NCI-H1105 (cell line): Measurements from ENCODE around the gene AP3B1.

Experiments used
- DNase-seq: peaks from one replicate; lab custom pipeline; 2025; lab: John Stamatoyannopoulos, UW

The AP3B1 gene, protein sequence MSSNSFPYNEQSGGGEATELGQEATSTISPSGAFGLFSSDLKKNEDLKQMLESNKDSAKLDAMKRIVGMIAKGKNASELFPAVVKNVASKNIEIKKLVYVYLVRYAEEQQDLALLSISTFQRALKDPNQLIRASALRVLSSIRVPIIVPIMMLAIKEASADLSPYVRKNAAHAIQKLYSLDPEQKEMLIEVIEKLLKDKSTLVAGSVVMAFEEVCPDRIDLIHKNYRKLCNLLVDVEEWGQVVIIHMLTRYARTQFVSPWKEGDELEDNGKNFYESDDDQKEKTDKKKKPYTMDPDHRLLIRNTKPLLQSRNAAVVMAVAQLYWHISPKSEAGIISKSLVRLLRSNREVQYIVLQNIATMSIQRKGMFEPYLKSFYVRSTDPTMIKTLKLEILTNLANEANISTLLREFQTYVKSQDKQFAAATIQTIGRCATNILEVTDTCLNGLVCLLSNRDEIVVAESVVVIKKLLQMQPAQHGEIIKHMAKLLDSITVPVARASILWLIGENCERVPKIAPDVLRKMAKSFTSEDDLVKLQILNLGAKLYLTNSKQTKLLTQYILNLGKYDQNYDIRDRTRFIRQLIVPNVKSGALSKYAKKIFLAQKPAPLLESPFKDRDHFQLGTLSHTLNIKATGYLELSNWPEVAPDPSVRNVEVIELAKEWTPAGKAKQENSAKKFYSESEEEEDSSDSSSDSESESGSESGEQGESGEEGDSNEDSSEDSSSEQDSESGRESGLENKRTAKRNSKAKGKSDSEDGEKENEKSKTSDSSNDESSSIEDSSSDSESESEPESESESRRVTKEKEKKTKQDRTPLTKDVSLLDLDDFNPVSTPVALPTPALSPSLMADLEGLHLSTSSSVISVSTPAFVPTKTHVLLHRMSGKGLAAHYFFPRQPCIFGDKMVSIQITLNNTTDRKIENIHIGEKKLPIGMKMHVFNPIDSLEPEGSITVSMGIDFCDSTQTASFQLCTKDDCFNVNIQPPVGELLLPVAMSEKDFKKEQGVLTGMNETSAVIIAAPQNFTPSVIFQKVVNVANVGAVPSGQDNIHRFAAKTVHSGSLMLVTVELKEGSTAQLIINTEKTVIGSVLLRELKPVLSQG

DNA sequence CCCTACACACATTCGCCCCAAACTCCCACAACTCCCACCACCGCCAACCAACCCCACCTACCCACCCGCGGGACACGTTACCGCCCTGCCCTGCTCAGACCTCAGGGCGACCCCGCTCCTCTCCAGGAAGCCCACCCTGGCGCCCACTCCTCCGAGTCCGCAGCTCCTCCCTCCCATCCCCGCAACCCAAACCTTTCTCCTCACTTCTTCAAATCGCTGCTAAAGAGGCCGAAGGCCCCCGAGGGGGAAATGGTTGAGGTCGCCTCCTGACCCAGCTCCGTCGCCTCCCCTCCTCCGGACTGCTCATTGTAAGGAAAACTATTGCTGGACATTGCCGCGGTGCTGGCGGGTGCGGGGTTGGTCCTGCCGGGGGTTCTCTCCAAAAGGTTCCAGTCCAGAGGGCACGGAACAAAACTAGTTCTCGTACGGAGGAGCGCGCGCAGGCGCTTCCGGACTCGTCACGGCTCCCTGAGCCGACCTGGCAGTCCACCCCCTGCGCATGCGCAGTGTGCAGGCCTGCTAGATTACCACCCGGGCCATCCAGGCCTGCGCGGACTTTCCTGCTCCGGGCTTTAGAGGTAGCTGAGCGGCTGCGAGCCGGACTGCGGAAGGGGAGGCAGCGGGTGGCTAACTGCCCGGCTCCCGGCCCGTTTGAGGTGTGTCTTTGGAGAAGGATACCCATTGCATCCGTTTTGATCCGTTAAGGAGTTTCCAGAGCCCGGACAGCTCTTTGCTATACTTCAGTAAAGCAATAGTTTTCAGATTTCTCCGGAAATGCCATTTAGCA is at the start of gene AP3B1:
Gene AP3B1, minus strand, starts transcription at position 451 of the 787 bp plus-strand sequence. Its CDS starts 119 bp downstream, at position 332.
- DNase-seq: peak; percentile 92

DNA sequence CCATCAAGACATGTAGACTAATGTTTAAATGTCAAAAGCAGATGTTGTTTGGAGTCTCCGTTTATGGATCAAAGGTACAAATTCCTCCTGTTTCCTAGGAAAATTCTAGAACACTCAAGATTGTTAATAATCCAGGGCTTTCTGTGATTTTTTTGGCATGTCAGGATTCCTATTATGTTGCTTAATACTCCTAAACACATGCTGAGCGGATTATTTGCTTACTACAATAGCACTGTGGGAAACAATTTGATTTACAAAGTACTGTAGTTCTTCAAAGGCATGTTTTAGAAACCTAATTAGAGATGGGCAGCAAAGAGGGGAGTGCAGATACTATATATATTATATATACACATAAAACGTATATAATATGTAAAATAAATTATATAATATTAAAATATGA is 46.9 kb upstream of the AP3B1 start:
- DNase-seq: no peak

DNA sequence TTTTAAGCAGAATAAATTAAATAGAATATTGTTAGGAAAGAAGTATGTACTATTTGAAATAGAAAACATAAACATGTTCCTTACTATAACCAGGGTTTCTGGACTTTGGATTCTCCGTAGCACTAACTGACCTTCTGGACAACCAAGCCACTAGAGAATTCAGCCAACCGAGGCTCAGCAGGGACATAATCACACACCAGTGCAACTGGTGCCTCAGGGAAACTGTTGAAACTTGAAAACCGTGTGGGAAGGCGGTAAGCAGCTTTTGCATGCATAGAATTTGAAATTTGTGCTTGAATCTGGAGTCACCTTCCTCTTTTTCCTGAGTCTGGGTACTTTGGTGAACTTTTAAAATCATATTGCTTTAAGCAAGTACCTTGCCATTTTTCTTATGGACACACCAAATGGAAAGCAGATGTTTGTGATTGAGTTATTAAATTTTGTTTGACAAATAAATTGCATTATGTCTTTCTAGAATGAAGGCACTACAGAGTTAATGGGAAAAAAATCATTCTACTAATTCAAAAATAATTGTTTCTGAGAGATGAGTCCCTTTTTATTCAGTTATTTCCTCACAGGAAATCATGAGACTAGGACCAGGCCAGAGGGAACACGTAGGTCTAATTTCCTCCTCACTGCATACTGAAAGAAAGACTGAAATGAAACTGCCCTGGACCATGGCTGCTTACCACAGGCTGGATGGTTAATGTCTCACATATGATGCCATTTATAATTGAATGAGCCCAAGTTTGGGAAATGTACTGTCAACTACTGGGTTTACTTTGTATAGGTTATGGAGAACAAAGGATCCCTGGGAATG is 45.3 kb upstream of the AP3B1 start:
- DNase-seq: no peak

DNA sequence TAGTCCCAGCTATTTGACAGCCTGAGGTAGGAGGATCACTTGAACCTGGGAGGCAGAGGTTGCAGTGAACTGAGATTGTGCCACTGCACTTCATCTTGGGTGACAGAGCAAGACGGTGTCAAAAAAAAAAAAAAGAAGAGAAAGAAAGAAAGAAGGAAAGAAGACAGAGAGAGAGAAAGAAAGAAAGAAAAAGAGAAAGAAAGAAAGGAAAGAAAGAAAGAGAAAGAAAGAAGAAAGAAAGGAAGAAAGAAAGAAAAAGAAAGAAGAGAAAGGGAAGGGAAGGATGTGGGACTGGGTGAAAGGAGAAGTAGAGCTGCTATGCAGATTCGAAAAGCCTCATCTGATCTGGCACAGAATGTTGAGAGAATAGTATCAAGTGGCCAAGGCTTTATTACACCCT is 42.2 kb upstream of the AP3B1 start:
- no peak for DNase-seq

DNA sequence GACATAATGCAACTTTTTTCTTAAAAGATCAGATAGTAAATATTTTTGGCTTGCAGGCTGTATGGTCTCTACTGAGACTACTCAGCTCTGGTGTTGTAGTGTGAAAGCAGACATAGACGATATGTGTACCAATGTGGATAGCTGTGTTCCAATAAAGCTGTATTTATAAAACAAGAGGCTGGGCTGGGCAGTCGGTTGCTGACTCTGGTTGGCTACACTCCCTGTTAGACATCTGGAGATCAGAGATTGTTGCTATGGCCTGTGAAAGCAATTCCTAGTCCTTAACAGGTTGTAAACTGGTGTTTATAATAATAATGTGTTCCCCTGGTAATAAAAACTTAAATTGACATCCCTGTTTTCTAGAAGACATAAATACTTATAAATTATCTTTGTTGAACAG is 41.5 kb upstream of the AP3B1 start:
- no peak for DNase-seq

DNA sequence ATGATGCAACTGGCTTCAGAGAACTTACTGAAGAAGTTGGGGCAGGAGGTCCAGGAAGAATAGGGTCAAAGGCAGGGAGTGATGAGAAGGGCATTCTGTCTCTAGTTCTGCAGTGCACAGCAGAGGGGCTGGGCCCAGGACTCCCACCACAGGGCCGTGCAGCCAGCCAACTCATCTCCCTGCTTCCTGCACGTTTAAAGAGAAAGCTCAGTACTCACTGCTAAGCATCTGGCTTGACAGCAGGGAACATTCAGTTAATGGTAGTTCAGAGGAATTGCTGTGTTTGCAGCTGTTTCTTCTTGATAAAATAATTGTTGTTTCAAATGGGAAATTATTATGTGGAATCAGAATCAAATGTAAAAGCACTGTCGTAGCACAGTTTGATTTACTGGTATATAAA is 40.3 kb upstream of the AP3B1 start:
- no peak for DNase-seq

DNA sequence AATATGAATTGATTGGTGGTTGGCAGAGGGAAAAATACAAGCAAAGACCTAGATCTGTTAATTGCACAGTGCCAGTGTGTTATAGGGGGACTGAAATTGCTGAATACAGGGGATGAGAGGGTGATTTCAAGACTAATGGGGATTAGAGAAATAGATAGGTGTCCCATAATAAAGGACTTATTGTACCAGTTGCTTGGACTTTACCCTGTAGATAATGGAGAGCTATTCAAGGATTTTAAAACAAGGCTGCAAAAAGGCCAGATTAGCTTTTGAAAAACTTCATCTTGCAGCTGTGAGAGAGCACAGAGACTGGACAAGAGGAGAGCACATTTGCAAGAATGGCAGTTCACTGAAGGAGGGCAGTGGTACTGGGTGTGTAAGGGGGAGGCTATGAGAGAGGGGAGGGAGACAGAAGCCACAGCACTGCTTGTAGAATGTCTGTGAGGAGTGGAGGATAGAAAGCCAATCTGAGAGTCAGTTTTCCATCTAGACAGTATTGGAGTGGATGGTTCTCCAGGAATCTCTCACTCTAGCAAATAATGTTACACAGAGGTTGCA is 37.1 kb upstream of the AP3B1 start:
- DNase-seq: no peak

DNA sequence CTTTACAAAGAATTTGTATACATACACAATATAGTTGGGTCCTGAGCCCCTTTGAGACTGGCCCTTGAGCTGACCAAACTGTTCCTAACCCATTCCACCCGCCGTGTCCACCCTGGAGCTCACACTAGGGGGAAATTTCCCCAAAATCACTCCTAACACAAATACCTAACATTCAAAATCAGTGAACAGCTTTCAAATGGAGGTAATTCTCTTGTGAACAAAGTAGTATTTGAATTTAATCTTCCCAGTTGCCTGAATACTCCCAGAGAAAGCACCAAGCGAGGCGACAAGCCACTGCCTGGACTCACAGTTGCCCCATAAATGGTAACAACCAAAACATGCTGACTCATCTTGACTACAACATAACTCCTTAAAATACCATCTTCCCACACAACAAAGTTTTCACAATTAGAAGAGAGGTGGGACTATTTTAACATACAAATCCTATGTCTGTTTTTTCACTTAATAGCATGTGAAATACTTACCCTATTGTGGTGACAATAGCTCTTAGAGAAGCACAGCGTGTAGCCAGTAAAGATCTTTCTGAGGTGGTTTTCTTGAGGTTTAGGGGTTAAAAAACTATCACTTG is 34.2 kb upstream of the AP3B1 start:
- DNase-seq: no peak

DNA sequence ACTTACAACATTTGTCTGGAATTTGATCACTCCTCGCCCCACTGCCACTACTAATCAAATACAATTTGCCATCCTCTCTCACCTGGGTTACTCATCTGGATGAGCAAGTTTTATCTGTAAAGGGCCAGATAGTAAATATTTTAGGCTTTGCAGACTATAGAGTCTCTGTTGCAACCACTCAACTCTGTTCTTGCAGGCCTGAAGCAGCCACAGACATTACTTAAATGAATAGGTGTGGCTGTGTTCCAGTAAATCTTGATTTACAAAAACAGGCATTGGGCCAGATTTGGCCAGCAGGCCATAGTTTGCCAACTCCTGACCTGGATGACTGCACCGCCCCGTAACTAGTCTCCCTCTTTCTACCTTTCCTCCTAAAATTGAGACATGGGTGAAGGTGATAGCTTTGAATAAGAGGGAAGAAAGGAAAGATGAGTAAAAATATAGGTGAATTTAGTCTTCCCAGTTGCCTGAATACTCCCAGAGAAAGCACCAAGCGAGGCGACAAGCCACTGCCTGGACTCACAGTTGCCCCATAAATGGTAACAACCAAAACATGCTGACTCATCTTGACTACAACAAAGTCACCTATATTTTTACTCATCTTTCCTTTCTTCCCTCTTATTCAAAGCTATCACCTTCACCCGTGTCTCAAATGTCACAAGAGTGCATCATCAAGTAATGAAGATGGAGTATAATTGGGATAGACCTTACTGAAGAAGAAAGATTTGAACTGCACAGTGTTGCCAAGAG is 33.4 kb upstream of the AP3B1 start:
- DNase-seq: no peak

DNA sequence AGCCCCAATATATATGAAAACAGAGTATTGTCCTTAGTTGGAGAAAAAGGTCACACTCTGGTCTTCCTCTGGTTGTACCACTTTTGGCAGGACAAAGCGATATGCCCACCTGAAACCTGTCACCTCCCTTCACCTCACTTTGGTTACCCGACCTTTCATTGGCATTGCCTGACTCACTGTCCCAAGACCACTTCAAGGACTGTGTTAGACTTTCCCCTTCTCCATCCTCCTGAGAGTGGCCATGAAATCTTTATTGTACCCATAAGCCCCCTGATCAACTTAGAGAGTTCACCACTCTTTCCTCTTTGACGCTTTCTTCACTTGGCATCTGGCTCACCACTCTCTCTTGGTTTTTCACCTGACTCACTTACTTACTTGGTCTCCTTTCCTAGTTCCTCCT is 32.4 kb upstream of the AP3B1 start:
- no peak for DNase-seq

DNA sequence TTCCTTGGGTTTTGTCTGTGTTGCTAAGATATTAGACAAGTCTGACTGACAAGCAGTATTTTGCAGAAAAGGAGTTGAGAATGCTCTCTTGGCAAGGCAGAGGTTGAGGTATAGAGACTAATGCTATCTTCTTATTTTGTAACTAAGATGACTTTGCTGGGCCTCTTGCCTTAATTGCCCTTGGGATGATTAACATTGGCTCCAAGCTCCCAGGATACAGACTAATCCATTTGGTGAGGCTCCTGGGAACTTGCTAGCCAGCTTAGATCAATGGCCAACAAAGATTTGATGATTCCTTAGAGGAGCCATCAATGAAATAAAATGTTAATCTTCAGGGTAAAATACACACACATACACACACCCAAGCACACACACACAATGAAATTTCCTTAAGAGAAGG is 28.7 kb upstream of the AP3B1 start:
- no peak for DNase-seq

DNA sequence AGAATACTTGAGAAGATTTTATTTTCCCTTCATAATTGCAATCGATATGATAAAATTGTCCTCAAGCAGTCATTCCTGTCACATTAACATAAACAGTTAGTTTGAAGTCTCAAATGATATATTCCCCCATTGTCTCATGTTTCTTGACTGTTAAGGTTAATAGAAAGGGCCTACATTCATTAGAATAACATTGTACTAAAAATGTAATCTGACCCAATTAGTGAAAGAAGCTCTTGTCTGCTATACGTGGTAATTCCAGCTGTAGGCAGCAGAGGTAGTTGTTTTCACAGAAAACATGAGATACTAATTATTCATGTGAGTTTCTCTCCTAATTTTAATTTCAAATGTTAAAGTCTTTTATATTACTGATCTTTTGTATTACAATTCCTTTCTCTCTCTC is 25.9 kb upstream of the AP3B1 start:
- no peak for DNase-seq

DNA sequence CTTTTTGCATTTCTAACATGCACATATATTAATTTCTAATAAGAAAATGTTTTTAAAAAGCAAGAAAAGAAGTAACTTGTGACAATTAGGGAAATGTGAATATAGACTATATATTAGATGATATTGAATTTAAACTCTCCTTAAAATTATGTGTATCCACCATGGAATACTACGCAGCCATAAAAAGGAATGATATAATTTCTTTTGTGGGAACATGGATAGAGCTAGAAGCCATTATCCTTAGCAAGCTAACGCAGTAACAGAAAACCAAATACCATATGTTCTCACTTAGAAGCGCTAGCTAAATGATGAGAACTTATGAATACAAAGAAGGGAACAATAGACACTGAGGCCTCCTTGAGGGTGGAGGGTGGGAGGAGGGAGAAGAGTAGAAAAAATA is 23.8 kb upstream of the AP3B1 start:
- DNase-seq: no peak

DNA sequence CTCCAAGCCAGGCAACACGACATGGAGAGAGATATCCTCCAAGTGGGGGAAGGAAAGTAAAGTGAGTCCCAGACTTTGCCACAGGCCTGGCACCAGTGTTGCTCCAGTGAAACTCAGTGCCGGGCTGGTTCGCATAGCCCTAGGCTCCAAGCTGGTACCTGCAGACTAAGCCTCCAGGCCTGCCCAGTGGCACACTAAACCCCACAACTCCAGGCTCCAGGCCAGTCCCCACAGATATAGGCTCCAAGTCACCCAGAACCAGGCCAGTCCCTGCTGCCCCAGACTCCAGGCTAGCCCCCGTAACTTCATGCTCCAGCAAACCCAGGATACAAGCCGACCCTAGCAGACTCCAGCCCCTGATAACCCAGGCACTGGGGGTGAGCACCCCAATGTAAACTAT is 23.0 kb upstream of the AP3B1 start:
- DNase-seq: no peak

DNA sequence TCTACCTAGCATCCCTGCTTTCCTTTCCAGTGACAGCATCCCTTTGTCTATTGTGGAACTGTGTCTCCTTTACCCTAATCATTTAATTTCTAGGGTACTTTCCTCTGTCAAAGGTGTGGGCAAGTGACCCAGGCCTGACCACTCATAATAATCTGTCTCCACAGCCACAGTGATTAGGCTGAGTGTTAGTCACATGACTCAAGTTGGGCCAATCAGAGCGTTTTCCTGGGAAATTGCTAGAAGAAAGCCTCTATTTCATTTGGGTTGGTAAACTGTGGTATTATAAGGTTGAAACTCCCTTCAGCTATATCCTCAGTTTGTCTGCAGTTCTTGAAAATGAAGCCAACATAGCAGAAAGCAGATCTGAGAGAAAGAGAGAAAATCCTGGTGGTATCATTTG is 14.2 kb upstream of the AP3B1 start:
- DNase-seq: no peak

DNA sequence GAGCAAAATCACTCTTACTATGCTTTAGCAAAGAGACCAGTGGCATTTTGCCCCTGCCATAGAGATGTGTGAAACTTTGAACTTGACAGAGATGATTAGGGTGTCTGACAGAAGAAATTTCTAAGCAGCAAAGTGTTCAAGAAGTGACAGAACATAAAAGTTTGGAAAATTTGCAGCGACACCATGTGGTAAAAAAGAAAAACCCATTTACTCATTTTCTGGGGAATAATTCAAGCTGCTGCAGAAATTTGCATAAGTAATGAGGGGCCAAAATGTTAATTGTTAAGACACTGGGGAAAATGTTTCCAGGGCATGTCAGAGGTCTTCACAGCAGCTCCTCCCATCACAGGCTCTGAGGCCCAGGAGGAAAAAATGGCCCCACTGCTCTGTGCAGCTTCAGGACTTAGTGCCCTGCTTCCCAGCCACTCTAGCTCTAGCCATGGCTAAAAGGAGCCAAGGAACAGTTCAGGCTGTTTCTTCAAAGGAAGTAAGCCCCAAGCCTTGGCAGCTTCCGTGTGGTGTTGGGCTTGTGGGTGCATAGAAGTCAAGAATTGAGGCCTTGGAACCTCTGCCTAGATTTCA is 6.1 kb upstream of the AP3B1 start:
- no peak for DNase-seq

DNA sequence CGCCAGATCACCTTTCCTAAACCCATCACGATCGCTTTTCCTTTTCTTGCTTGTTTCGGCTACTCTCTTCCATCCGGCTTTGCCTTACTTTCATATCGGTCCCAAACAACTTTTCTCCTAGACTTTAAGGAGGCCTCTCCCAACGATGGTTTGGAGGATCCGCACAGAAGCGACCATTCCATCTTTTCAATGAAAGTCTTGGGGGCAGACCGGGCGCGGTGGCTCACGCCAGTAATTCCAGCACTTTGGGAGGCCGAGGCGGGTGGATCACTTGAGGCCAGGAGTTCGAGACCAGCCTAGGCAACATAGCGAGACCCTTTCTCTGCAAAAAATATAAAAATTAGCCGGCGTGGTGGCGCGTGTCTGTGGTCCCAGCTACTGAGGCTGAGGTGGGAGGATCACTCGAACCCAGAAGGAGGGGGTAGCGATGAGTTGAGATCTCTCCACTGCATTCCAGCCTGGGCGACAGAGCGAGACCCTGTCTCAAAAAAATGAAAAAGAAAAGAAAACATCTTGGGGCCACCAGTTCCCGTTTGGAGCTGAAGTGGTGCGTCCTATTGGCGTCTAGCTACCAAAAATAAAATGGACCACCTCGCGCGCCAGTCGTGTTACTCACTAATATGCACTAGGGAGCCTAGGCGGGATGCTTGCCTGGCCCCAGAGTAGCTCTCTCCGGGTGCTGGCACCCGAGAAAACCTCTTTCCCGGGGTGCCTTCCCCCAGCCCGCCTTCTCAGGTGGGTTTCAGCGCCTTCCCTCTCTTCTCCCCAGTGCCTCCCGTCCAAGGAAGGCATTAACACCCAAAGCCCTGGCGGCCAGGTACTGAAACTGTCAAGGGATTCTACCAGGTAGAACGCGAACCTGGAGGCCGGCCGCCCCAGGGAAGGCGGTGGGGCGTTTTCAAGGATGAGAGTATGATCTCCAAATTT is 800 bp upstream of the AP3B1 start:
- DNase-seq: peak; percentile 52

DNA sequence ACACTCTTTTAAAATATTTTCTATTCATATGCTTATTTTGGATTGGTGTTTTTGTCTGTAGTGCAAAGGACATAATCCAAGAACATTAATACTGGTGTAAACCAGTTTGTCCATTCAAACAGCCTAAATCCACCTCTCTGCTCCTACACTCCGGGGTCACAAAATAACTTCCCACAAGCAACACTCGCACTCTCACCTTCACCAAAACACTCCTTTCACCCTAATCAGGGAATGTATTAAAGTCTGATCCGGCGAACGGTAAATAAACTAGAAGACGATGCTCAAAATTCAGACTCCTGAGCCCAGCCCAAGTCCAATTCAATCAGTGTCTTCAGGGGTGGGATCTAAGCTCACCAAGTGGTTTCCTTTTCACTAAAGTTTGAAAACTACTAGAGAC is 649 bp downstream of the AP3B1 start:
- no peak for DNase-seq
